Mammary epithelial cell (primary cell): ENCODE data around the gene IL1RAPL2.

ENCODE experiments used
- CTCF ChIP-seq, 2 donors: IDR thresholded peaks in 1 of 2; conservative IDR thresholded peaks in 1 of 2; 2 replicates each; pipeline ENCODE4 v1.5.1; 2011 to 2012; ENCODE audit warnings: inconsistent platforms in 2 of 2, low read length in 2 of 2, mild to moderate bottlenecking in 2 of 2, control low read depth in 1 of 2, low read depth in 1 of 2; ENCODE audit not compliant: insufficient read depth in 1 of 2; ENCODE audit errors: extremely low read depth in 1 of 2
- EZH2 ChIP-seq: IDR thresholded peaks from 2 replicates; pipeline ENCODE4 v1.6.1; 2012; ENCODE audit warnings: low read length, inconsistent platforms, borderline replicate concordance

GRCh38 chrX:105179644-105180043 is 613.6 kb downstream of the IL1RAPL2 start:
- TF ChIP-seq CTCF (conservative IDR thresholded peaks at IDR 0.05 in 1 of 2, IDR thresholded peaks at IDR 0.05 in 1 of 2; ENCODE audit: extremely low read depth in 1 of 2, insufficient read depth in 1 of 2, low read depth in 1 of 2, low read length in 2 of 2) (no peak), EZH2 (no peak)
